GM23338 (cell line): ENCODE results near the gene POR. TPM values are rescaled to one million over a fixed set of nuclear protein-coding genes. Genes with fewer than 3 reads are reported as not detected.

ENCODE experiments used
- ATAC-seq: fragments of 200-7000 bp; cut with Tn5 transposase; 3 replicates; pipeline ENCODE4 v1.9.1; 2020
- DNase-seq: peaks from one replicate; pipeline ENCODE4 v3.0.0-alpha.2; 2015; ENCODE audit warnings: low spot score
- H2AFZ ChIP-seq: fragments of 200-600 bp; sonication (generic); 2 replicates; pipeline ENCODE4 v1.8.0; 2016; ENCODE audit warnings: antibody characterized with exemption, mild to moderate bottlenecking, moderate library complexity
- H3F3A ChIP-seq: fragments of 200-600 bp; sonication (generic); replicated peaks from 2 replicates; pipeline ENCODE4 v1.8.0; 2017; ENCODE audit warnings: antibody characterized with exemption, mixed run types, low read depth
- H3K27ac ChIP-seq: fragments of 200-600 bp; sonication (generic); 2 replicates; pipeline ENCODE4 v1.6.1; 2016; ENCODE audit warnings: low read depth
- H3K27me3 ChIP-seq: fragments of 200-600 bp; sonication (generic); 2 replicates; pipeline ENCODE4 v1.8.0; 2016; ENCODE audit warnings: mild to moderate bottlenecking, mixed run types, moderate library complexity; ENCODE audit not compliant: insufficient read depth
- H3K36me3 ChIP-seq: fragments of 200-600 bp; sonication (generic); 2 replicates; pipeline ENCODE4 v1.8.0; 2016; ENCODE audit warnings: mild to moderate bottlenecking; ENCODE audit not compliant: insufficient read depth
- H3K4me1 ChIP-seq: fragments of 200-600 bp; sonication (generic); 2 replicates; pipeline ENCODE4 v1.8.0; 2016; ENCODE audit warnings: mild to moderate bottlenecking, moderate library complexity; ENCODE audit not compliant: insufficient read depth
- H3K4me2 ChIP-seq: fragments of 200-600 bp; sonication (generic); 2 replicates; pipeline ENCODE4 v1.7.1; 2017; ENCODE audit warnings: mixed run types
- H3K4me3 ChIP-seq: fragments of 200-600 bp; sonication (generic); 2 replicates; pipeline ENCODE4 v1.6.1; 2016; ENCODE audit warnings: mixed run types
- H3K79me2 ChIP-seq: fragments of 200-600 bp; sonication (generic); replicated peaks from 2 replicates; pipeline ENCODE4 v1.8.0; 2017; ENCODE audit warnings: mild to moderate bottlenecking; ENCODE audit not compliant: insufficient read depth
- H3K9me2 ChIP-seq: fragments of 200-600 bp; sonication (generic); 2 replicates; pipeline ENCODE4 v1.8.0; 2017; ENCODE audit not compliant: insufficient read depth
- H4K20me1 ChIP-seq: fragments of 200-600 bp; sonication (generic); replicated peaks from 2 replicates; pipeline ENCODE4 v1.8.0; 2017; ENCODE audit warnings: mild to moderate bottlenecking; ENCODE audit not compliant: insufficient read depth
- H3K27ac Mint-ChIP-seq: 2 replicates; pipeline ENCODE4 v1.8.0; 2020; ENCODE audit warnings: inconsistent platforms, mild to moderate bottlenecking, moderate library complexity, mixed read lengths
- H3K27me3 Mint-ChIP-seq: 3 replicates; pipeline ENCODE4 v1.8.0; 2022; ENCODE audit warnings: low read depth, mild to moderate bottlenecking, moderate library complexity, mixed read lengths, inconsistent platforms; ENCODE audit not compliant: insufficient read depth, poor library complexity
- H3K36me3 Mint-ChIP-seq: 3 replicates; pipeline ENCODE4 v1.8.0; 2021; ENCODE audit warnings: low read depth, mild to moderate bottlenecking, inconsistent platforms, moderate library complexity, mixed read lengths
- H3K4me1 Mint-ChIP-seq: 3 replicates; pipeline ENCODE4 v1.8.0; 2020; ENCODE audit warnings: mild to moderate bottlenecking, inconsistent platforms, mixed read lengths
- H3K4me3 Mint-ChIP-seq: 3 replicates; pipeline ENCODE4 v1.8.0; 2021; ENCODE audit warnings: moderate library complexity, mild to moderate bottlenecking, inconsistent platforms, mixed read lengths
- H3K9me3 Mint-ChIP-seq: 3 replicates; pipeline ENCODE4 v1.8.0; 2020; ENCODE audit warnings: moderate library complexity, mild to moderate bottlenecking, inconsistent platforms, mixed read lengths
- EZH2 ChIP-seq: fragments of 200-600 bp; sonication (generic); IDR thresholded peaks from one replicate; pipeline ENCODE4 v1.8.0; 2017; ENCODE audit warnings: antibody characterized with exemption, mild to moderate bottlenecking, low read depth; ENCODE audit not compliant: unreplicated experiment
- STAT1 ChIP-seq: IDR thresholded peaks from one replicate; pipeline ENCODE4 v1.6.1; 2016; ENCODE audit warnings: antibody characterized with exemption; ENCODE audit not compliant: unreplicated experiment
- ZNF462 ChIP-seq: fragments of 250-450 bp; sonication (Bioruptor Pico); IDR thresholded peaks from 2 replicates; pipeline ENCODE4 v1.5.0; 2020; ENCODE audit warnings: mild to moderate bottlenecking, moderate library complexity
- polyA plus RNA-seq: library from polyadenylated mRNA; unstranded; fragments of >200 nt; fragmentation: Nextera tagmentation; extraction: Ambion mirVana; gene quantifications from 2 replicates; pipeline ENCODE4 v1.2.1, GENCODE V29; 2016
- total RNA-seq: library from RNA; depleted of rRNA; stranded (reverse); fragments of >200 nt; shearing (Covaris generic); gene quantifications from 2 replicates; pipeline ENCODE4 v1.2.3, GENCODE V29; 2014
- TF ChIP-seq, protein P1 (sequence below), 2 experiments: fragments of 200-600 bp in 1 of 2; sonication (generic) in 1 of 2; conservative IDR thresholded peaks; 2 replicates each; pipeline versions ENCODE4 v1.5.1 to v1.6.1; 2016 to 2017; ENCODE audit warnings: antibody characterized with exemption in 2 of 2, low read depth in 2 of 2, mild to moderate bottlenecking in 2 of 2, moderate library complexity in 1 of 2

Gene POR
- total and polyA plus RNA-seq, 2 experiments from 2014 or later, result 126 to 164 TPM

DNA sequence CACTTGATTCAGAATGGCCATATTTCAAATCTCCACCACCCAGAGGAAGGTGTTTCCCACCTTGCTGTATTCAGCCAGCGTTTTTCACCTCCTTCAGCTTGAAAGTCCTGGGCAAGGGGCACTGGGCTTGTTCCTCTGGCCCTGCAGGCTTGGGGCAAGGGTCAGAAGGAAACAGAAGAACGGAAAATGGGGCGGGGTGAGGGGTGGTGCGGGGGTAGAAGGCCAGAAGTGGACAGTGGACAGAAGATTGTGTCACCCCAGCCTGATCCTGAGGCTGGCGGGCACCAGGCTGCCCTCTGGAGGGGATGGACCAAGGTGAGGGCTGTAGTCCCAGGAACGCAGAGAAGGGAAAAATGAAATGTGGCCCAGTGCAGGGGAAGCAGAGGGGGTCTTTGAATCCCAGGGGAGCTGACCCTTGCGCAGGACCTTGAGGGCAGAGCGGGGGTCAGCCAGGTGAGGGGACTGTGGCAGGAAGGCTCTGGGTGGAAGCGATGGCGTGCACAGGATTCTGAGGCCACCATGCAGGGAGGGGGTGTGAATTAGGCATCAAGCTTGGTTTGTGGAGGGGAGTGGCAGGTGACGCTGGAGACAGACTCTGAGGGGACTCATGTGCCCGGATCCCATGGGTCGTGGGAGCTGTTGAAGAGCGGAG lies 56.5 kb downstream of the POR start:
- ATAC-seq, result no peak
- peaks cover 2% of the 10 kb centered on the region; the same call in 1 of the 3 replicates for H3K4me1 Mint-ChIP-seq

DNA sequence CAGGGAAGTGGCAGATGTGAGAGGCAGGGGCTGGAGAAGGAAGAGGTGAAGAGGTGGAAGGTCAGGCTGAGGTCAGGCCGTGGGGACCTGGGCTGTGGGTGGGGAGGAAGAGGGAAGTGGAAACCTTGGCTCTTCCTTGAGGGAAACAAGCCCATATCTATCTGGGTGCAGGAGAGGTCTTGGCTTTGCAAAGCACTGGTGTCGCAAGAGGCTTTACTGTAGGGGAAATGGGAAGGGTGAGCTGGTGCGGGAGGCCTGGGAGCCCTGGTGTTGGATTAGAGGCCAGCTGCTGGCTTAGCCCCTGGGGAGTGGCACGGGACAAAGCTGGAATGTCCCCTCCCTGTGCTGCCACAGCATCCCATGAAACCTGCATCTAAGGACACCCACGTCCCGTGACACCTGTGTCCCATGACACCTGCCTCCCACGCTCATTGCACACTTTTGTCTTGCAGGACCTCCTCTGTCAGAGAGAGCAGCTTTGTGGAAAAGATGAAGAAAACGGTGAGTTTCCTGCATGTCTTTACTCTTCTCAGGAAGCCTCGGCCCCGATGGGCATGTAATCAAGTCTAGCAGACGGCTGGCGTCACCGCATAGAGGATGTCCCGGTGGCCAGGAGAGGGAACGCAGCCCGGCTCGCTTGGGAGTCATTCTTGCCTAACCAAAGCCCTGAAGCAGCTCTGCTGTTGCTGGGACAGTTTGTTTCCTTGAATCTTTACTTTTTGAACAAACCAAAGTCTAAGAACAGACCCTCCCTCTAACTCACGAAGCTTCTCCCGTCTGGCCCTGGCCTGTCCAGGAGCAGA lies 57.2 kb downstream of the POR start:
- H3K9me3 Mint-ChIP-seq, result no peaks in the 10 kb centered on the region
- Histone ChIP-seq H3F3A (no peaks in the 10 kb centered on the region), H3K79me2 (no peaks in the 10 kb centered on the region), H4K20me1 (no peaks in the 10 kb centered on the region), H3K27ac (no peak overlapping the region), H2AFZ (no peak overlapping the region), H3K4me2 (no peak overlapping the region), H3K27me3 (no peaks in the 10 kb centered on the region), H3K36me3 (peaks cover 8% of the 10 kb centered on the region; the same call in 1 of the 2 replicates), H3K4me1 (no peaks in the 10 kb centered on the region), H3K4me3 (no peak overlapping the region), H3K9me2 (no peaks in the 10 kb centered on the region)
- H3K27ac Mint-ChIP-seq, result peak overlapping the region; percentile 19; the same call in 1 of the 2 replicates
- H3K4me1 Mint-ChIP-seq, result peaks cover 2% of the 10 kb centered on the region; the same call in 1 of the 3 replicates
- no peak overlapping the region for H3K4me3 Mint-ChIP-seq
- H3K36me3 Mint-ChIP-seq, result peaks cover 30% of the 10 kb centered on the region
- peaks cover 6% of the 10 kb centered on the region for H3K27me3 Mint-ChIP-seq
- peak; percentile 73 for DNase-seq
- TF ChIP-seq, protein P1, sequence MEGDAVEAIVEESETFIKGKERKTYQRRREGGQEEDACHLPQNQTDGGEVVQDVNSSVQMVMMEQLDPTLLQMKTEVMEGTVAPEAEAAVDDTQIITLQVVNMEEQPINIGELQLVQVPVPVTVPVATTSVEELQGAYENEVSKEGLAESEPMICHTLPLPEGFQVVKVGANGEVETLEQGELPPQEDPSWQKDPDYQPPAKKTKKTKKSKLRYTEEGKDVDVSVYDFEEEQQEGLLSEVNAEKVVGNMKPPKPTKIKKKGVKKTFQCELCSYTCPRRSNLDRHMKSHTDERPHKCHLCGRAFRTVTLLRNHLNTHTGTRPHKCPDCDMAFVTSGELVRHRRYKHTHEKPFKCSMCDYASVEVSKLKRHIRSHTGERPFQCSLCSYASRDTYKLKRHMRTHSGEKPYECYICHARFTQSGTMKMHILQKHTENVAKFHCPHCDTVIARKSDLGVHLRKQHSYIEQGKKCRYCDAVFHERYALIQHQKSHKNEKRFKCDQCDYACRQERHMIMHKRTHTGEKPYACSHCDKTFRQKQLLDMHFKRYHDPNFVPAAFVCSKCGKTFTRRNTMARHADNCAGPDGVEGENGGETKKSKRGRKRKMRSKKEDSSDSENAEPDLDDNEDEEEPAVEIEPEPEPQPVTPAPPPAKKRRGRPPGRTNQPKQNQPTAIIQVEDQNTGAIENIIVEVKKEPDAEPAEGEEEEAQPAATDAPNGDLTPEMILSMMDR (conservative IDR thresholded peaks at IDR 0.05; ENCODE audit: low read depth in 2 of 2), result peak in 1 of 2 experiments; percentile 34; a peak in 2 of 4 replicates
- no peak for TF ChIP-seq ZNF462 (CRISPR knock-in tag)
- peak; percentile 91 for ATAC-seq

More for the DNA sequence above, 56.5 kb downstream of the POR start:
- Histone ChIP-seq H3K4me2 (no peak overlapping the region), H3K79me2 (no peaks in the 10 kb centered on the region), H3K9me2 (no peaks in the 10 kb centered on the region), H3K27me3 (no peaks in the 10 kb centered on the region), H3K4me1 (no peaks in the 10 kb centered on the region), H3F3A (no peaks in the 10 kb centered on the region), H3K4me3 (no peak overlapping the region), H4K20me1 (no peaks in the 10 kb centered on the region), H2AFZ (no peak overlapping the region), H3K27ac (no peak overlapping the region), H3K36me3 (peaks cover 8% of the 10 kb centered on the region; the same call in 1 of the 2 replicates)
- H3K27me3 Mint-ChIP-seq, result peaks cover 6% of the 10 kb centered on the region
- DNase-seq, result no peak
- 0 out of 2 replicates have a peak overlapping the region, but pooled peaks have one; percentile 19 for H3K27ac Mint-ChIP-seq
- no peak overlapping the region for H3K4me3 Mint-ChIP-seq
- H3K36me3 Mint-ChIP-seq, result peaks cover 30% of the 10 kb centered on the region
- TF ChIP-seq EZH2 (no peak), STAT1 (no peak)
- TF ChIP-seq, protein P1 (conservative IDR thresholded peaks at IDR 0.05; ENCODE audit: low read depth in 2 of 2), result no peak; a peak in 1 of 4 replicates
- H3K9me3 Mint-ChIP-seq, result no peaks in the 10 kb centered on the region
